Transverse colon (tissue), 4 donors: Measurements from ENCODE around the gene SRSF10.

ENCODE experiments used
- POLR2AphosphoS5 ChIP-seq, 3 donors: sonication (generic); formaldehyde crosslinking; IDR thresholded peaks; one replicate each; pipeline ENCODE4 v1.6.1; 2016; ENCODE audit warnings: antibody characterized with exemption in 3 of 3
- TF ChIP-seq, protein P1 (sequence below), 5 experiments: fragments of 200-600 bp in 3 of 5; fragments of 450-650 bp in 2 of 5; sonication (generic) in 3 of 5; IDR thresholded peaks; 1 replicate in 2 of 5; 2 replicates in 3 of 5; pipeline ENCODE4 v1.5.1; 2016 to 2017; ENCODE audit warnings: antibody characterized with exemption in 5 of 5, inconsistent platforms in 3 of 5, mild to moderate bottlenecking in 2 of 5, moderate library complexity in 1 of 5

DNA sequence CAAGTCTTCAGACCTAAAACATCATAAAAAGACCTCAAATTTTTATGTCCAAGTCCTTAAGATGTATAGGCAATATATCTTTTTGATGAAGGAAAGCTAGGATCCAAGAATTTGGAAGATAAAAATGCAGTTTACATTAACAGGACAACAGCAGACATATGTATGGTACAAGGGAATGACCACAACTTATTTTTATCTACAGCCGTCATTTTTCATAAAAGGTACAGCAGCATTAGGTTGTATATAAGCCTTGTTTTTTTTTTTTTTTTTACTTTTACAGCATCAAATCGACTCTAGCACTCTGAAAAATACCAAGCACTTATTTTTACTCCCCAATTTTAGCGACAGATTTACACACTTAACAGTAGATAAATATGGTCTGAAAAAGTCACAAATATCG is 1.3 kb downstream of the SRSF10 start:
- TF ChIP-seq POLR2AphosphoS5 (IDR thresholded peaks at IDR 0.05): no peak
- TF ChIP-seq, protein P1, sequence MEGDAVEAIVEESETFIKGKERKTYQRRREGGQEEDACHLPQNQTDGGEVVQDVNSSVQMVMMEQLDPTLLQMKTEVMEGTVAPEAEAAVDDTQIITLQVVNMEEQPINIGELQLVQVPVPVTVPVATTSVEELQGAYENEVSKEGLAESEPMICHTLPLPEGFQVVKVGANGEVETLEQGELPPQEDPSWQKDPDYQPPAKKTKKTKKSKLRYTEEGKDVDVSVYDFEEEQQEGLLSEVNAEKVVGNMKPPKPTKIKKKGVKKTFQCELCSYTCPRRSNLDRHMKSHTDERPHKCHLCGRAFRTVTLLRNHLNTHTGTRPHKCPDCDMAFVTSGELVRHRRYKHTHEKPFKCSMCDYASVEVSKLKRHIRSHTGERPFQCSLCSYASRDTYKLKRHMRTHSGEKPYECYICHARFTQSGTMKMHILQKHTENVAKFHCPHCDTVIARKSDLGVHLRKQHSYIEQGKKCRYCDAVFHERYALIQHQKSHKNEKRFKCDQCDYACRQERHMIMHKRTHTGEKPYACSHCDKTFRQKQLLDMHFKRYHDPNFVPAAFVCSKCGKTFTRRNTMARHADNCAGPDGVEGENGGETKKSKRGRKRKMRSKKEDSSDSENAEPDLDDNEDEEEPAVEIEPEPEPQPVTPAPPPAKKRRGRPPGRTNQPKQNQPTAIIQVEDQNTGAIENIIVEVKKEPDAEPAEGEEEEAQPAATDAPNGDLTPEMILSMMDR (IDR thresholded peaks at IDR 0.05): no peak
